HL-60/S4 treated with retinoic acid at 250 ng/mL for 4 days and 3 days (cell line): Measurements from ENCODE around the gene NRXN2.

Source experiments
- in situ Hi-C: fragments of 300-500 bp; cut with MboI; formaldehyde crosslinking; loops from 2 replicates; pipeline ENCODE4 v1.7.0; 2022; ENCODE audit warnings: low sequenced_read_pairs

NRXN2 gene

GRCh38 chr11:64653388-64653973, 69.5 kb downstream of the NRXN2 start:
- in situ Hi-C loops: no loop called here

GRCh38 chr11:64652586-64653387, 70.2 kb downstream of the NRXN2 start:
- in situ Hi-C loops: no loop called here

GRCh38 chr11:64650923-64651523, 72.0 kb downstream of the NRXN2 start:
- in situ Hi-C loops: no loop called here

- in situ Hi-C loops: no loop called here
These were observed 73.7 kb downstream of the NRXN2 start for GRCh38 chr11:64649291-64649697.

- in situ Hi-C loops: no loop called here
These were observed 74.4 kb downstream of the NRXN2 start for GRCh38 chr11:64648551-64648950.

- in situ Hi-C loops: no loop called here
These were observed 75.8 kb downstream of the NRXN2 start for GRCh38 chr11:64647019-64647779.

GRCh38 chr11:64644647-64645275, 78.2 kb downstream of the NRXN2 start:
- in situ Hi-C loops: no loop called here

GRCh38 chr11:64643920-64644646, 78.9 kb downstream of the NRXN2 start:
- in situ Hi-C loops: no loop called here

GRCh38 chr11:64643256-64643881, 79.6 kb downstream of the NRXN2 start:
- in situ Hi-C loops: no loop called here

- in situ Hi-C loops: no loop called here
These were observed 80.1 kb downstream of the NRXN2 start for GRCh38 chr11:64642871-64643255.

- in situ Hi-C loops: no loop called here
These were observed 80.6 kb downstream of the NRXN2 start for GRCh38 chr11:64642418-64642735.

GRCh38 chr11:64641596-64642417, 81.2 kb downstream of the NRXN2 start:
- in situ Hi-C loops: no loop called here

GRCh38 chr11:64639885-64640284, 83.1 kb downstream of the NRXN2 start:
- in situ Hi-C loops: no loop called here

GRCh38 chr11:64638829-64639228, 84.2 kb downstream of the NRXN2 start:
- in situ Hi-C loops: no loop called here

- in situ Hi-C loops: no loop called here
These were observed 84.9 kb downstream of the NRXN2 start for GRCh38 chr11:64638018-64638665.

- in situ Hi-C loops: no loop called here
These were observed 85.5 kb downstream of the NRXN2 start for GRCh38 chr11:64637334-64638017.

GRCh38 chr11:64633555-64634159, 89.3 kb downstream of the NRXN2 start:
- in situ Hi-C loops: no loop called here

GRCh38 chr11:64632654-64633053, 90.3 kb downstream of the NRXN2 start:
- in situ Hi-C loops: no loop called here
